HG03432 (cell line): Measurements from ENCODE around the gene CLIP1.
A peak's percentile ranks its signal among the peaks of the same experiment; 100 is the strongest.

ENCODE experiments used
- ATAC-seq: cut with Tn5 transposase; IDR thresholded peaks from one replicate; pipeline ENCODE4 v1.9.1; 2021; ENCODE audit warnings: mild to moderate bottlenecking, moderate library complexity; ENCODE audit not compliant: unreplicated experiment

Gene CLIP1

GRCh38 chr12:122322501-122322900 is 100.0 kb downstream of the CLIP1 start:
- no peak for ATAC-seq

DNA sequence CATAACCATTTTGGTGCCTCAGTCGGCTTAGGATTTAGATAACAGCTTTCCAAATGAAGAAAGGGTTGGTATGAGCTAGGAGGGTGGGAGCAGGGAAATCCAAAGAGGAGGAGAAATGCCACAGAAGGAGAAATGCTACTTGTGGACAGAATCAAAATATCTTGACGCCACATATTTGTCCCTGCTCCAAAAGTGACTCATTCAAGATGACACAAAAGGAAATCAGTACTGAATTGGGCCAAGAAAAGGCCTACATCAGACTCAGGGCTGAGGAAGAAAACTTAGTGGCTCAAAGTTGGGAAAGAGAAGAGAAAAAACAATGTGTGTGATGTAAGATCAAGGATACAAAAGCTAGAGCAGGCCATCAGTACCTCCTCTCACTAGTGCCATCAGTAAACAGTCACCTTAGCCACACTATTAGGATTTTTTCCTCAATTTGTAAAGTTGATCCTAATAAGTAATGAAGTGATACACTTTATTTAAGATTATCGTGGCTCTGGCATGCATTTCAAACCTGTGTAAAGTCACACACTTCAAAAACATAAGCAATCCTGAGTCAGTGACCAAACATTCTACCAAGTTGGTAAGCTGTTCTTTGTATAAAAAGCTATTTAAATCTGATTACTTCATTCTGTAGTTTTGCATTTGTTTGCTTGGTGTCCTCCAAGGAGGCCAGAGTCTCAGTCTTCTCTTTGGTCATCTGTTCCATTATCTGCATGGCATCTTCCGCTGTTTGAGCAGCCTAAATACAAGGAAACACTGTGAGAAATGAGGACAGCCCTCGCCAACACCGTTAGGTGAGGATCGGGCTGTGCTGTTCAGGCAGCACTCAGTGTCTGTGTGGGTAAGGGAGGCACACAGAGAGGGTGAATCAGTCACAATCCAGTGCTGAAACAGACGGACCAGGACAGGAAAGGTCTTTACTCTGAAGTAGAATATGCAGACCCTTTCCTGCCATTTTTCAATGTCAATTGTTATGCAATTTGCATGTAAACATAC is 103.6 kb downstream of the CLIP1 start:
- ATAC-seq, result no peak

DNA sequence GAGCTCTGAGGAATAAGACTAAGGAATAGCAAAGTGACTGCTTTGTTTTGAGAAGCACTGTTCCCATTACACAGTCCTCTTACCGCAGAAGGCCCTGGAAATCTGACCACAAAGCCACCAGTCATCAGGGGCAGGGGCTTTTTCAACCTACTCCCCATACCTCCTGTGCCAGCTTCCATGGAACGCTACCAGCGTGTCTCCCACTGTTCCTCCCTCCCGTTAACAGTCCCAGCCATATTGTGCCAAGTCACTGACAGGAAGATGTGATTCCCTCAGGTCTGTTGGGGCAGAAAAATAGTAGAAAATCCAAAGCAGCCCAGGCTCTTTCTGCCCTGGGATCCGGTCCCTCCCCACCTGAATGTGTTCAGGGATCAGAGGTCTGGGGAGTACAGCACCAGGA is 109.5 kb downstream of the CLIP1 start:
- ATAC-seq, result no peak

GRCh38 chr12:122311696-122312095 is 110.8 kb downstream of the CLIP1 start:
- ATAC-seq, result no peak

- no peak for ATAC-seq
Measured at GRCh38 chr12:122310626-122311333, 111.7 kb downstream of the CLIP1 start.

DNA sequence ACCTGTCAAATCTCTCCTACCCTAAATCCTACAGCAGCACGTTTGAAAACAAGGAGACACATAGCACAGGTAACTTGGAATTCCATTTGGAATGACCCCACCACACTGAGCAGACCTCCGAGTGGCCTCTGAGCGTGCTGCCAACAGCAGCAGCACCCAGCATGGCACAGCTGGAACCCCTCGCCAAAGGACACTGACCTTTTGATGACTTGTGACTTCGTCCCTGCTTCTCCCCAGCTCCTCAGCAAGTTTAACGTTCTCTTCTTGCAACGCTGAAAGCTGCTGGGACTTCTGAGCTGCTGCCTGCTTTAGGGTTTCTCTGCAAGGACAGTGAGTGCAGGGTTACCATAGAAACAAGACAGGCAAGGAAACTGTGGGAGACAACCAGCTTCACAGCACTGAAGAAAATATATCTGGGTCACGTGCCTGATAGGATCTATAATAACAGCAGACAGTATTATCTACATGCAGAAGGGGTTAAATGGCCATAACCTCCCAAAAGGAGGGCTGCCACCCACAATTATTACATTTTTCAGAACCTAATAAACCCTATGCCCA is 112.8 kb downstream of the CLIP1 start:
- no peak for ATAC-seq

DNA sequence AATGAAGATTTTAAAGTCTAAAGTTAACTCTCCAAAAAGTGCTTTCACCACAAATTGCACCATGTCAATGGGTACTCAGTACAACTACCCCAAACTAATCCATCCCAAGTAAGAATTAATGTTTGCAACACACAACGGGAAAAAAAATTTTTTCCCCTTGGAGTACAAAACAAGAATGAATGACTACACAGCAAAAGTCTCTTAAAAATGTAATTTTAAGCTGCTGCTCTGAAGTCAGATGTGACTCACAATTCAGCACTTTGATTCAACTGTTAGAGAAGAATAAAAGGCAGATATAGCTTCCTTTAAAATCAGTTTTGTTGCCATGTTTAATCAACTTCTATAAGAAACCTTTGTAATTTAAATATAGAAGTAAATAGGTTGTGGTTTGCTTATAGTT is 113.7 kb downstream of the CLIP1 start:
- no peak for ATAC-seq

GRCh38 chr12:122306407-122306806 is 116.1 kb downstream of the CLIP1 start:
- no peak for ATAC-seq

GRCh38 chr12:122304924-122305323 is 117.5 kb downstream of the CLIP1 start:
- no peak for ATAC-seq

DNA sequence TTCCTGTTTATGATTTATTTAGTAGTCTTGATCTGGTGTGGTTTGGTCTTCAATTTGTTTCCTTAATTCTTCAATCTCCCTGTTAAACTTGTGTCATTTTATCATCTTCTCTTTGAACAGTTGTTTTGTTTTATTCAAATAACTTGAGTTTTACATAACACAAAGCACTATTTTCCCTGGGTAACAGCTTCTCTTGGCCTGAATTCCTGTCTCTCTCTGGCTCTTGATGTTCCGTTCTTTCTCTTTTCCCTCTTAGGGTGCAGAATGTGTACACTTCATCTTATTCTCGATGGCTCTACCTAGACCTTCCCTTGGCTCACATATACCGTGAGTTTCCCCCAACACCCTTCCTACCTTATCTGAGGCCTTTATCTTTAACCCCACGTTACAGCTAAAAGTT is 119.4 kb downstream of the CLIP1 start:
- no peak for ATAC-seq

DNA sequence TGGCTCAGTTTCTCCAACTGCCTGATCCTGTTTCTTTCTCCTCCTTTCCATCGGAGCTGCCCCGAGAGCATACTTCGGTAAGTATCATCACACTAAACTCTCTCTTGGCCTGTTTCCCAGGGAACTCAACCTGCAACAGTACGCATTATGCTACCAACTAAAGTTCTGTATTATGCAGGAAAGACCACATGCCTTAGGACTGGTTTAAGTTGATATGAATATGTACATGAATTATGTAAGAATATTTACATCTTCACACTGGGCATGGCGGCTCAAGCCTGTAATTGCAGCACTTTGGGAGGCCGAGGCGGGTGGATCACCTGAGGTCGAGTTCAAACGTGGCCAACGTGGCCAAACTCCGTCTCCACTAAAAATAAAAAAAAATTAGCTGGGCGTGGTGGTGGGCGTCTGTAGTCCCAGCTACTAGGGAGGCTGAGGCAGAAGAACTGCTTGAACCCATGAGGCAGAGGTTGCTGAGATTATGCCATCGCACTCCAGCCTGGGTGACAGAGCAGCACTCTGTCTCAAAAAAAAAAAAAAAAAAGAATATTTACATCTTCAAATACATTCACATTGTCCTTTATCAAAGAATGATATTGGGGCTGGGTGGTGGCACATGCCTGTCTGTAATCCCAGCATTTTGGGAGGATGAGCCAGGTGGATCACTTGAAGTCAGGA is 124.3 kb downstream of the CLIP1 start:
- ATAC-seq, result no peak

DNA sequence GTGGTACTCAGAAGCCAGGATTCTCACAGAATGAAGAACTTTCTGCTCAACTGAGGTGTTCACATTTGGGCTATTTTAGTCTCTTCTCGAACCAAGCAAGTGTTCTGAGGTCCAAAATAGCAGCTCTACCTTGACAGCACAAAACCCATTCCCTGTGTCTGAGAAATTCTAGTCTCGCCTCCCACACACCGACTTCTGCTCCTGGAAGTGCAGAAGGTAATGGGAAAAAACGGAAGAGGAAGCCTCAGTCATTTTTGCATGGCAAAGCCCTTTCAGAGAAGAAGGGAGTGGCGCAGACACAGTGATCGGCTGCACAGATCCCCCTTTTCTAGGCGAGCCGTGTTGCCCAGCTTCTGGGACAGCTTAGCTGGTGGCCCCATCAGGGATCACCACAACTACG is 125.0 kb downstream of the CLIP1 start:
- ATAC-seq, result no peak

GRCh38 chr12:122295877-122296276 is 126.6 kb downstream of the CLIP1 start:
- no peak for ATAC-seq

DNA sequence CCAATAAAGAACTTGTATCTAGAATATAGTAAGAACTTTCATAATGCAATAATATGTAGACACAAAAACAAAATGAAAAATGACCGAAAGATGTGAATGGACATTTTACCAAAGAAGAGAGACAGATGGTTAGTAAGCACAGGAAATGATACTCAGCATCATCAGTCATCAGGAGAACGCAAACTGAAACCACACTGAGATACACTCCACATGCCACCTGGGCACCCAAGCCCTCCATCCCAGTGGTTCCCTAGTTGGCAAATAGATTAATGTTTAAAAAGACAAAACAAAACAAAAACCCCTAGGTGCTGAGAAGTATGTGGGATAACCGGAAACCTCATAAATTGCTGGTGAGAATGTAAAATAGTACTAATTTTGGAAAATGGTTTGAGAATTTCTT is 129.4 kb downstream of the CLIP1 start:
- peak; percentile 62 for ATAC-seq

GRCh38 chr12:122291431-122291830 is 131.0 kb downstream of the CLIP1 start:
- ATAC-seq, result no peak

- ATAC-seq, result no peak
Measured at GRCh38 chr12:122283680-122284079, 138.8 kb downstream of the CLIP1 start.

DNA sequence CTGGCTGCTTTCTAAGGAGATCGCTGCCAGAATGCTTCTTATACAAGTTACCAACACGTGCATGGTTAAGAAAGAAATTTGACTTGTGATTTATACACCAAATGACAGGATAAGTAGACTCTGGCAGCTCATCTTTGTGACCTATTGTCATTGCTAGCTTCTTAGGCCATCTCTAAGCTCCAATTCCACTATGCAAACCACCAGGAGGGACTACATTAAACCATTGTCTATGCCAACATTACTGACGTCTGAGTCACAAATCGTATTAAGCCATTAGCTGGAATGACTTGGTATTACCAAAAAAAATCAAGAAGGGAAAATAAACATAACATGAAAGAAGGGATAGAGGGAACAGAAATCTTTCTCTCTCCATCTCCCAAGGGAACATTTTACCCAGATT is 140.4 kb downstream of the CLIP1 start:
- no peak for ATAC-seq

- ATAC-seq, result no peak
Measured at GRCh38 chr12:122276242-122276641, 146.2 kb downstream of the CLIP1 start.

GRCh38 chr12:122275459-122275858 is 147.0 kb downstream of the CLIP1 start:
- ATAC-seq, result no peak

- ATAC-seq, result peak; percentile 89
Measured at GRCh38 chr12:122266230-122266901, 156.1 kb downstream of the CLIP1 start, which contains the start of gene VPS33A. Gene VPS33A, minus strand, starts transcription at chr12:122266494. Its CDS starts 86 bp downstream, at chr12:122266408.

- ATAC-seq, result peak; percentile 44
Measured at GRCh38 chr12:122265886-122266229, 156.6 kb downstream of the CLIP1 start.
